Left lobe of liver (tissue), 2 donors: ENCODE data around the gene CYP26B1. TPM values are rescaled to one million over a fixed set of nuclear protein-coding genes. Genes with fewer than 3 reads are reported as not detected.
"Not testable (repeated sequence)": the region's sequence is repeated elsewhere in the genome, so short reads cannot be mapped to it uniquely, and the experiment has no call there.

ENCODE experiments used
- ATAC-seq: fragments of 200-7000 bp; cut with Tn5 transposase; one replicate; pipeline ENCODE4 v1.9.1; 2020; ENCODE audit warnings: mild to moderate bottlenecking, moderate library complexity
- DNase-seq: peaks from one replicate; pipeline ENCODE4 v3.0.0-alpha.2; 2020; ENCODE audit warnings: low spot score
- total RNA-seq: library from RNA; stranded (reverse); gene quantifications from one replicate; pipeline ENCODE4 v1.2.1, GENCODE V29; 2021
- donor health status: DM: no; HTN: no; CAD: no; lungs with moderate emphysema.
- donor health status: DM: no; HTN: yes; CAD: no.

Gene CYP26B1
- total RNA-seq, 1 donor from 2014 or later, result 4.4 TPM

- DNase-seq (no peak), ATAC-seq (no peak)
Observed at GRCh38 chr2:72089028-72089427, 58.6 kb downstream of the CYP26B1 start.

- ATAC-seq, DNase-seq: not testable (repeated sequence)
Observed at GRCh38 chr2:72086871-72087633, 60.6 kb downstream of the CYP26B1 start.

GRCh38 chr2:72085513-72085912 is 62.1 kb downstream of the CYP26B1 start:
- DNase-seq, result no peak
- no peak for ATAC-seq

DNA sequence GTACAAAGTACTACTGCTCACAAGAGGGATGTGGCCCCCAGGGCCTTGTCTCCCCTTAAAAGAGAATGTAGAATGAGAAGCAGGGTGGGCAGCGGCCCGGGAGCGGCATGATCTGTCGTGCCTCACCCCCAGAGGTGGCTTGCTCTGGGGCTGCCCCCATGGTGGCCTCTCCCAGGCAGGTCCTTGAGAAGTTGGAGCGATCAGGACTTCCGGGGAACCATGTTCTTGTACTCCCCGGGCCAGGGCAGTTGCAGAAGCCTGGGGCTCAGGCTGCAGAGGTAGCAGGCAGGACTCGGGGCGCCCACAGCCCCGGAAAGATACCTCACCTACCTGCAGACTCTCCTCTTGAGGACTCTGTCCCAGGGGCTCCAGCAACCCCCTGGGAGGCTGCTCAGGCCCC is 62.6 kb downstream of the CYP26B1 start:
- no peak for DNase-seq
- ATAC-seq, result no peak

DNA sequence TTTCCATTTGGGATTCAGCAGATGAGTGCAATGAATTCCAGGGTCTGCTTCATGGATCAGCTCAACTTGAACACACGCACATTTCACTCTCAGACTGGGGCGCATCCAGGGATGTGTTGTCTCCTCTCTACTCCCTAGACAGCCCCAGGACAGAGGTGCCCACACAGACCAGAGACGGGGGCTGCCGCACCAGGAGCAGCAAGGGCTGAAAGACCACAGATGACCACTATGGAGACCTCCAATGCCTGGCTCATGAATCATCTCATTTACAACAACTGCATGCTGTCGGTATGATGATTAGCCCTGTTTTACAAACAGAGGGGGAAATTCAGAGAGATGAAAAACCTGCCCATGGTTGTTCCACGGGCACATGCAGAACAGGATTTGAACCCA is 63.1 kb downstream of the CYP26B1 start:
- ATAC-seq (no peak), DNase-seq (no peak)

- DNase-seq (no peak), ATAC-seq (no peak)
Observed at GRCh38 chr2:72083751-72084583, 63.7 kb downstream of the CYP26B1 start.

DNA sequence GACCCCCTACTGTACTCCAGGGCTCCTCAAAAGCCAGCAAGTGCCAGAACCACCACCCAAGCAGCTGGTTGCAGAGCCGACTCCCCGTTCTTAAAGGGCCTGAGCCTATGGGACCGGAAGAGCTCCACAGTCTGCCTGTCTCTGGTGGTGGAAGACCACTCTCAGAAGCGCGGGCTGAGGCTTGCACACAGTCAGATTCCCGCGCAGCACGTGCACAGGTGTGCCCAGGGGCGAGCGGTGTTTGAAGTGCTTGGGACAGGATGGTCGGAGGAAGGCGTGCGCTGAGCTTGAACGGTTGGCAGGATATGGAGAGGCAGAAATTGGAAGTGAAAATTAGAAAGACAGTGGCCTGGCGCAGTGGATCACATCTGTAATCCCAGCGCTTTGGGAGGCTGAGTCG is 64.8 kb downstream of the CYP26B1 start:
- no peak for ATAC-seq
- no peak for DNase-seq

DNA sequence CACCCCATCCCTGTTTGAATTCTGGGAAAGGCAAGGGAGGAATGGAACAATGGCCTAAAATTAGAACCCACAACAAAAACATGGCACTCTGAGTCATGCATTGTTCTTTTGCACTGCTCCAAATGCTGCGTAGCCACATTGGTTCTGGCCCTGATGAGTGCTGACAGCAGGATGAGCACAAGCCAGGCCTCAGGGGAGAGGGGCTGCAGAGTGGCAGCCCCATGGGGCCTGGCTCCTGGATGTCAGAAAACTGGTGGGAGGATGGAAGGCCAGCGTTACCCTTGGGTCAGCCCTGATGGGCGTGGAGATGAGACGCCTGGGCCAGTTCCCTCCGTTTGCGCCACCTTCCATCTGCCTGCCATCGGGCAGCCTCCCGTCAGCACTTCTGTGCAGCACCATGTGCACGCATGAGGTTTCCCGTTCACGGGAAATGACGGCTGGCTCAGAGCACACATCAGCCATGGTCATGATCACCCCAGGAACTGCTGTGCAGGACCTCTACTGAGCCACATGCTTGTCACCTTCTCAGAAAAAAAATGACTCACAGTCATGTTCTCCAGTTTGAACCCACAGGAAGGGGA is 65.6 kb downstream of the CYP26B1 start:
- ATAC-seq (no peak), DNase-seq (peak; percentile 27)

DNA sequence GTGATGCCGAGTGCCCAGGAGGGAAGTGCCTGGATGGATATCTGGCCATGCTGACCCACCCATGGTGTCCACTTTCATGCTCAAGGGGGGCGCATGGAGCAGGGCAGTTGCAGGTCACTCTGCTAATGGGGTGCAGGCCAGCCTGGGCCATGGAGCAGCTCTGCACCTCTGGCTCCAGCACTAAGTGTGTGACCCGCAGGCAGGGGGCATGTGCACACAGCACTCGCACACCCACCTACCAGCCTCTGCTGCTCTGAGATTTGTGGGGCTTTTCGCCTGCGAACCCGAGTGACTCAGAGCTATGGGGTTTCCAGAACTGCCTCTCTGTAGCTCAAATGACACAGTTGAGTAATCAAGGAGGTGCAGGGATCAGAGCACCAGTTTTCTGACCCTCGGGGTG is 66.2 kb downstream of the CYP26B1 start:
- DNase-seq, result no peak
- no peak for ATAC-seq

DNA sequence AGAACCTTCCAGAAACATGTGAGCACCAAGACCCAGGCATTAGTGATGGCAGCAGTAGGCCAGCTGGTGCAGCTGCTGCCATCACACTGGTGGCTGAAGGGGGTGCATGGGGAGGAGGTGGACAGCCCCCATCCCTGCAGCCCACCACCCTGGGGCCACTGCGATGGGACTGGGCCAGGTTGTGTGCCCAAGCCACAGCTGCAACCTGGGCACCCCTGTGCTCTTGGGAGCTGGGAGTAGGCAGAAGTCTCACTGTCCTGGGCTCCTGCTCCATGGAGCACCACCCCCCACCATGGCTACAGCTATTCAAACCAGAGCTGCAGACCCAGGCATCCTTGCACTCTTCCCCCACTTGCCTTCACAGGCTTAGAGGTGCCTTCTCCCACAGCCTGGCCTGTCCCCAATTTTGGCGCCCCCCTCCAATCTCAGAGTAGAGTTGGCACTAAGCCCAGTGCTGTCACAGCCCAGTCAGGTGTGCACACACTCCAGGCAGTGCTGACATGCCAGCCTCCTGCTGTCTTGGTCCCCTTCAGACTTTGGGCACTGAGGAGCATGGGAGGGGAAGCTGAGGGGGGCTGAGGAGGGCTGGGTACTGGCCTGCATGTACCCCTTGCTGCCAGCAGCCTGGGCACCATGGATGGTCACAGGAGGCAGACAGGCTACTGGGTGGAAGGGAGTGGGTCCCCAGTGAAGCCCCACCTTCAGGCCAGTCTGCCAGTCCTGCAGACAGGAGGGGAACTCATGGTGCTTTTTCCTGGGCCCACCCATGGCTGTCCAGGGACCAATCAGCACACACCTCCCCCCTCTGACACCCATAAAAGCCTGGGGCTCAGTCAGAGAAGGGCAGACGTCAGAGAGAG is 67.1 kb downstream of the CYP26B1 start:
- ATAC-seq (no peak), DNase-seq (peak; percentile 33)
